HCT116 (cell line): ENCODE measurements around the gene EPHA8. TPM values are rescaled to one million over a fixed set of nuclear protein-coding genes. Genes with fewer than 3 reads are reported as not detected.

Experiments used
- ATAC-seq: fragments of 200-7000 bp; cut with Tn5 transposase; 2 replicates; pipeline ENCODE4 v1.9.1; 2020; ENCODE audit warnings: mild to moderate bottlenecking, moderate library complexity
- BruUV-seq: library from RNA; stranded (reverse); fragments of 400-500 nt; replicated peaks from 2 replicates; lab custom pipeline; 2021; lab: Mats Ljungman, UMichigan
- CTCF ChIA-PET: fragments of 300-600 bp; sonication (Branson Sonifier 250); formaldehyde crosslinking; loops from one replicate; lab custom pipeline; 2021; ENCODE audit warnings: antibody characterized with exemption; lab: Charles Lee
- POLR2A ChIA-PET: fragments of 300-600, 350-600 bp; sonication (Branson Sonifier 250); formaldehyde crosslinking; loops from one replicate; lab custom pipeline; 2021; ENCODE audit warnings: antibody characterized with exemption; lab: Charles Lee
- RAD21 ChIA-PET, 2 experiments: fragments of 300-600 bp; sonication (Branson Sonifier 250); formaldehyde crosslinking; loops; one replicate each; lab custom pipeline; 2023; ENCODE audit warnings: low total read pairs in 2 of 2; ENCODE audit not compliant: uncharacterized antibody in 2 of 2, unreplicated experiment in 2 of 2, low non-redundant PET in 1 of 2; lab: Charles Lee
- DNase-seq: peaks from one replicate; pipeline ENCODE4 v3.0.0-alpha.2; 2010; ENCODE audit warnings: low read depth, low spot score
- H2AFZ ChIP-seq: fragments of 200-600 bp; shearing (Covaris generic), sonication (generic); 2 replicates; pipeline ENCODE4 v1.6.1; 2017; ENCODE audit warnings: low read depth, mixed run types, mixed read lengths, antibody characterized with exemption, low read length; ENCODE audit not compliant: poor library complexity, severe bottlenecking
- H3K27ac ChIP-seq: 2 replicates; pipeline ENCODE4 v1.5.1; 2012; ENCODE audit warnings: low read depth, low read length
- H3K27me3 ChIP-seq: fragments of 200-600 bp; sonication (generic); 2 replicates; pipeline ENCODE4 v1.6.1; 2016; ENCODE audit warnings: mixed run types, low read length, mixed read lengths; ENCODE audit not compliant: insufficient read depth
- H3K36me3 ChIP-seq, 2 experiments: fragments of 200-500 bp in 1 of 2; fragments of 200-600 bp in 1 of 2; sonication (Bioruptor generic) in 1 of 2; sonication (generic) in 1 of 2; 2 replicates each; pipeline versions ENCODE4 v1.5.1 to v1.6.1; 2014 to 2016; ENCODE audit warnings: low read length in 2 of 2, inconsistent platforms in 1 of 2, mixed read lengths in 1 of 2, mixed run types in 1 of 2; ENCODE audit not compliant: insufficient read depth in 2 of 2, control insufficient read depth in 1 of 2
- H3K4me1 ChIP-seq, 2 experiments: fragments of 200-600 bp in 1 of 2; sonication (generic) in 1 of 2; 2 replicates each; pipeline versions ENCODE4 v1.5.1 to v1.6.1; 2012 to 2017; ENCODE audit warnings: low read length in 2 of 2, inconsistent platforms in 1 of 2, mild to moderate bottlenecking in 1 of 2, mixed read lengths in 1 of 2, mixed run types in 1 of 2, moderate library complexity in 1 of 2; ENCODE audit not compliant: insufficient read depth in 2 of 2, control insufficient read depth in 1 of 2
- H3K4me2 ChIP-seq: fragments of 200-600 bp; sonication (generic); 2 replicates; pipeline ENCODE4 v1.6.1; 2017; ENCODE audit warnings: mixed run types, low read length, mixed read lengths
- H3K4me3 ChIP-seq, 2 experiments: fragments of 200-600 bp in 1 of 2; sonication (generic) in 1 of 2; replicated peaks in 1 of 2; 2 replicates each; pipeline ENCODE4 v1.5.1; 2011 to 2016; ENCODE audit warnings: low read length in 2 of 2, control low read depth in 1 of 2, low read depth in 1 of 2, mild to moderate bottlenecking in 1 of 2, mixed read lengths in 1 of 2, mixed run types in 1 of 2
- H3K79me2 ChIP-seq: fragments of 200-600 bp; sonication (generic); 2 replicates; pipeline ENCODE4 v1.6.1; 2017; ENCODE audit warnings: mild to moderate bottlenecking, mixed run types, low read length, moderate library complexity, mixed read lengths; ENCODE audit not compliant: insufficient read depth
- H3K9ac ChIP-seq: fragments of 200-600 bp; sonication (generic); 2 replicates; pipeline ENCODE4 v1.6.1; 2016; ENCODE audit warnings: low read length, mixed read lengths
- H3K9me2 ChIP-seq: fragments of 200-600 bp; sonication (generic), shearing (Covaris generic); 2 replicates; pipeline ENCODE4 v1.6.1; 2017; ENCODE audit warnings: mixed run types, mild to moderate bottlenecking, moderate library complexity; ENCODE audit not compliant: insufficient read depth
- H3K9me3 ChIP-seq, 2 experiments: fragments of 200-500 bp in 1 of 2; fragments of 200-600 bp in 1 of 2; sonication (Bioruptor generic) in 1 of 2; sonication (generic) in 1 of 2; 2 replicates each; pipeline ENCODE4 v1.6.1; 2014 to 2017; ENCODE audit warnings: low read length in 2 of 2, mixed read lengths in 2 of 2, inconsistent platforms in 1 of 2, low read depth in 1 of 2, mild to moderate bottlenecking in 1 of 2, mixed run types in 1 of 2, moderate library complexity in 1 of 2; ENCODE audit not compliant: control insufficient read depth in 1 of 2, insufficient read depth in 1 of 2
- H4K20me1 ChIP-seq: fragments of 200-600 bp; sonication (generic), shearing (Covaris generic); 2 replicates; pipeline ENCODE4 v1.6.1; 2017; ENCODE audit warnings: mixed run types, mild to moderate bottlenecking, moderate library complexity; ENCODE audit not compliant: insufficient read depth
- EGR1 ChIP-seq: IDR thresholded peaks from 2 replicates; pipeline ENCODE4 v1.6.1; 2012; ENCODE audit warnings: low read depth
- ELF1 ChIP-seq: IDR thresholded peaks from 2 replicates; pipeline ENCODE4 v1.6.1; 2012; ENCODE audit warnings: low read depth, borderline replicate concordance
- EZH2phosphoT487 ChIP-seq: fragments of 200-600 bp; IDR thresholded peaks from 2 replicates; pipeline ENCODE4 v1.6.1; 2018; ENCODE audit warnings: antibody characterized with exemption, borderline replicate concordance
- FOSL1 ChIP-seq: IDR thresholded peaks from 2 replicates; pipeline ENCODE4 v1.6.1; 2012; ENCODE audit warnings: low read depth
- JUND ChIP-seq: IDR thresholded peaks from 2 replicates; pipeline ENCODE4 v1.6.1; 2012
- POLR2A ChIP-seq: IDR thresholded peaks from 2 replicates; pipeline ENCODE4 v1.7.0; 2011; ENCODE audit warnings: borderline replicate concordance; ENCODE audit not compliant: insufficient read depth, insufficient read length; ENCODE audit errors: extremely low read depth
- POLR2AphosphoS5 ChIP-seq: IDR thresholded peaks from 2 replicates; pipeline ENCODE4 v1.6.1; 2011; ENCODE audit warnings: mild to moderate bottlenecking, low read depth, low read length, moderate library complexity
- RAD21 ChIP-seq: IDR thresholded peaks from 2 replicates; pipeline ENCODE4 v1.6.1; 2012; ENCODE audit warnings: low read depth, mild to moderate bottlenecking
- TCF7L2 ChIP-seq: IDR thresholded peaks from 2 replicates; pipeline ENCODE4 v1.7.0; 2011; ENCODE audit warnings: borderline replicate concordance, inconsistent platforms; ENCODE audit not compliant: insufficient read depth, insufficient read length; ENCODE audit errors: extremely low read depth
- intact Hi-C: fragments of 100-400 bp; cut with micrococcal nuclease; formaldehyde crosslinking; loops from 2 replicates; pipeline ENCODE4 v1.10.0; 2022
- total RNA-seq: library from RNA; stranded (reverse); gene quantifications from one replicate; pipeline ENCODE4 v1.2.1, GENCODE V29; 2021; ENCODE audit not compliant: unreplicated experiment
- TF ChIP-seq, protein P1 (sequence below), 3 experiments: fragments of 200-600 bp in 1 of 3; sonication (generic) in 1 of 3; IDR thresholded peaks in 2 of 3; conservative IDR thresholded peaks in 1 of 3; 2 replicates each; pipeline ENCODE4 v1.5.1; 2012 to 2017; ENCODE audit warnings: low read depth in 2 of 3, low read length in 2 of 3, antibody characterized with exemption in 1 of 3, borderline replicate concordance in 1 of 3, control low read depth in 1 of 3, mild to moderate bottlenecking in 1 of 3, mixed read lengths in 1 of 3, mixed run types in 1 of 3, moderate library complexity in 1 of 3; ENCODE audit not compliant: insufficient read depth in 1 of 3
- TF ChIP-seq, protein P2 (sequence below): IDR thresholded peaks from 2 replicates; pipeline ENCODE4 v1.6.1; 2012; ENCODE audit warnings: low read depth

Gene EPHA8
- total RNA-seq, 1 experiment from 2014 or later, result 0.30 TPM

DNA sequence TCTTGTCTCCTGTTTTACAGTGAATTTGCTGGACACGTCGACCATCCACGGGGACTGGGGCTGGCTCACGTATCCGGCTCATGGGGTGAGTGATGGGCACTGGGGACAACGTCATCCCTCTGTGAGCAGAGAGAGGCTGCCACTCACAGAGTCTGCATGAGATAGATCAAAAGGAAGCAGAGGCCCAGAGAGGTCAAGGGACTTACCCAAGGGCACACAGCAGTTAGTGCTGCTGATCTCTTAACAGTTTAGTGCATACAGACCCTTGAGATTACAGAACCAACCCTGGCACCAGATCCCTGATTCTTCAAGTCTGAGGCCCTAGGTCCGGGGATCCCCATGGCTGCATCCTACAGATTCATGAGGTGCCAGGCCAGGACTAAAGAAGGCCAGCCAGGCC, 6.0 kb downstream of the EPHA8 start:
- Histone ChIP-seq H3K36me3 (no peaks in the 10 kb centered on the region), H3K79me2 (no peaks in the 10 kb centered on the region), H2AFZ (no peak overlapping the region), H3K27ac (no peak overlapping the region), H3K9me3 (no peaks in the 10 kb centered on the region), H3K4me3 (no peak overlapping the region), H3K9ac (no peak overlapping the region), H3K4me1 (no peaks in the 10 kb centered on the region), H4K20me1 (no peaks in the 10 kb centered on the region), H3K27me3 (peaks cover 10% of the 10 kb centered on the region; the same call in 1 of the 2 replicates), H3K4me2 (no peak overlapping the region), H3K9me2 (no peaks in the 10 kb centered on the region)
- ATAC-seq (no peak), DNase-seq (no peak)
- ChIA-PET POLR2A (no interaction called here), RAD21 (no interaction called here), CTCF (no interaction called here)
- intact Hi-C loops, result no loop called here
- no TSS peak for BruUV-seq
- no peak for TF ChIP-seq RAD21
- no peak for TF ChIP-seq JUND
- TF ChIP-seq, protein P1, sequence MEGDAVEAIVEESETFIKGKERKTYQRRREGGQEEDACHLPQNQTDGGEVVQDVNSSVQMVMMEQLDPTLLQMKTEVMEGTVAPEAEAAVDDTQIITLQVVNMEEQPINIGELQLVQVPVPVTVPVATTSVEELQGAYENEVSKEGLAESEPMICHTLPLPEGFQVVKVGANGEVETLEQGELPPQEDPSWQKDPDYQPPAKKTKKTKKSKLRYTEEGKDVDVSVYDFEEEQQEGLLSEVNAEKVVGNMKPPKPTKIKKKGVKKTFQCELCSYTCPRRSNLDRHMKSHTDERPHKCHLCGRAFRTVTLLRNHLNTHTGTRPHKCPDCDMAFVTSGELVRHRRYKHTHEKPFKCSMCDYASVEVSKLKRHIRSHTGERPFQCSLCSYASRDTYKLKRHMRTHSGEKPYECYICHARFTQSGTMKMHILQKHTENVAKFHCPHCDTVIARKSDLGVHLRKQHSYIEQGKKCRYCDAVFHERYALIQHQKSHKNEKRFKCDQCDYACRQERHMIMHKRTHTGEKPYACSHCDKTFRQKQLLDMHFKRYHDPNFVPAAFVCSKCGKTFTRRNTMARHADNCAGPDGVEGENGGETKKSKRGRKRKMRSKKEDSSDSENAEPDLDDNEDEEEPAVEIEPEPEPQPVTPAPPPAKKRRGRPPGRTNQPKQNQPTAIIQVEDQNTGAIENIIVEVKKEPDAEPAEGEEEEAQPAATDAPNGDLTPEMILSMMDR (IDR thresholded peaks at IDR 0.05 in 2 of 3, conservative IDR thresholded peaks at IDR 0.05 in 1 of 3; ENCODE audit: borderline replicate concordance in 1 of 3, insufficient read depth in 1 of 3, low read depth in 2 of 3, low read length in 2 of 3), result no peak
- TF ChIP-seq EGR1, result no peak
- TF ChIP-seq ELF1, result no peak

DNA sequence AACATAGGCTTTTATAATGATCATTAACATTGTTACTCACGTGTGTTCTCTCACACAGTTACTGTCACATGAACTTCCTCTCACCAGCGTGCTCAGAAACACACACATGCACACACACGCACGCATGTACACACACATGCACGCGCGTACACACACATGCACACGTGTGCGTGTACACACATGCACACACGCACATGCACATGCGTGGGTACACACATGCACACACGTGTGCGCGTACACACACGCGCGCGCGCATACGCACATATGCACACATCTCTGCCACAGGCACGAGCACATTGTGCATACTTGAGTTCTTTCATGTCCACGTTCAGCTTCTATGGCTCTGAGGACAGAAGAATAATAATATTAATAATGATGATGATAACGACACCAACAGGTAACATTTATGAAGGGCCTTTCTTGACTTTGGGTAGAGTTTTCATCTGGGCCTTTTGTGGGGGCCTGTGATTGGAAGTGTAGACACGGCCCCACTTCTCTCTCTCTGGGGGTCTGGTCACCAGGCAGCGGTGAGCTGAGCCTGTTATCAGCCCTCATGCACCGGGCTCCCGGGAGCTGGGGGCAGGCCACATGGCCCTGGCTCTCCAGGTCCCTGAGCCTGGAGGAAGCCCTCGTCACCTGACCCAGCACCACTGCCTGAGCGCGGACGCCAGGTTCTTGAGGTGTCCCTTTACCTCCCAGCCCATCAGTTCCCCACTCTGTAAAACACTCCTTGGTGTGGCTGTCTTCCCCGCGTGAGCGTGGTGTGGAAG, 7.0 kb downstream of the EPHA8 start:
- no peaks in the 10 kb centered on the region for H4K20me1 ChIP-seq
- CTCF ChIA-PET, result no interaction called here
- no peaks in the 10 kb centered on the region for H3K79me2 ChIP-seq
- intact Hi-C loops, result no loop called here
- peaks cover 10% of the 10 kb centered on the region; the same call in 1 of the 2 replicates for H3K27me3 ChIP-seq
- BruUV-seq, result no TSS peak
- no peaks in the 10 kb centered on the region for H3K9me2 ChIP-seq
- H3K27ac ChIP-seq, result no peak overlapping the region
- no peaks in the 10 kb centered on the region for H3K9me3 ChIP-seq
- no peak overlapping the region for H3K4me2 ChIP-seq
- no peaks in the 10 kb centered on the region for H3K36me3 ChIP-seq
- no peak overlapping the region for H3K9ac ChIP-seq
- RAD21 ChIA-PET, result no interaction called here
- POLR2A ChIA-PET, result no interaction called here
- no peak overlapping the region for H2AFZ ChIP-seq
- no peak overlapping the region for H3K4me3 ChIP-seq
- DNase-seq (no peak), ATAC-seq (no peak)
- no peaks in the 10 kb centered on the region for H3K4me1 ChIP-seq
- TF ChIP-seq POLR2A (no peak), EZH2phosphoT487 (no peak), TCF7L2 (no peak), FOSL1 (no peak), POLR2AphosphoS5 (no peak)
- TF ChIP-seq, protein P1 (IDR thresholded peaks at IDR 0.05 in 2 of 3, conservative IDR thresholded peaks at IDR 0.05 in 1 of 3; ENCODE audit: borderline replicate concordance in 1 of 3, insufficient read depth in 1 of 3, low read depth in 2 of 3, low read length in 2 of 3), result no peak
- TF ChIP-seq, protein P2, sequence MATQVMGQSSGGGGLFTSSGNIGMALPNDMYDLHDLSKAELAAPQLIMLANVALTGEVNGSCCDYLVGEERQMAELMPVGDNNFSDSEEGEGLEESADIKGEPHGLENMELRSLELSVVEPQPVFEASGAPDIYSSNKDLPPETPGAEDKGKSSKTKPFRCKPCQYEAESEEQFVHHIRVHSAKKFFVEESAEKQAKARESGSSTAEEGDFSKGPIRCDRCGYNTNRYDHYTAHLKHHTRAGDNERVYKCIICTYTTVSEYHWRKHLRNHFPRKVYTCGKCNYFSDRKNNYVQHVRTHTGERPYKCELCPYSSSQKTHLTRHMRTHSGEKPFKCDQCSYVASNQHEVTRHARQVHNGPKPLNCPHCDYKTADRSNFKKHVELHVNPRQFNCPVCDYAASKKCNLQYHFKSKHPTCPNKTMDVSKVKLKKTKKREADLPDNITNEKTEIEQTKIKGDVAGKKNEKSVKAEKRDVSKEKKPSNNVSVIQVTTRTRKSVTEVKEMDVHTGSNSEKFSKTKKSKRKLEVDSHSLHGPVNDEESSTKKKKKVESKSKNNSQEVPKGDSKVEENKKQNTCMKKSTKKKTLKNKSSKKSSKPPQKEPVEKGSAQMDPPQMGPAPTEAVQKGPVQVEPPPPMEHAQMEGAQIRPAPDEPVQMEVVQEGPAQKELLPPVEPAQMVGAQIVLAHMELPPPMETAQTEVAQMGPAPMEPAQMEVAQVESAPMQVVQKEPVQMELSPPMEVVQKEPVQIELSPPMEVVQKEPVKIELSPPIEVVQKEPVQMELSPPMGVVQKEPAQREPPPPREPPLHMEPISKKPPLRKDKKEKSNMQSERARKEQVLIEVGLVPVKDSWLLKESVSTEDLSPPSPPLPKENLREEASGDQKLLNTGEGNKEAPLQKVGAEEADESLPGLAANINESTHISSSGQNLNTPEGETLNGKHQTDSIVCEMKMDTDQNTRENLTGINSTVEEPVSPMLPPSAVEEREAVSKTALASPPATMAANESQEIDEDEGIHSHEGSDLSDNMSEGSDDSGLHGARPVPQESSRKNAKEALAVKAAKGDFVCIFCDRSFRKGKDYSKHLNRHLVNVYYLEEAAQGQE, result no peak
